ENCODE measurements around the gene MOGAT3.

Gene MOGAT3

GRCh38 chr7:101172005-101172853 is 28.6 kb downstream of the MOGAT3 start:
- peak in 1 of 2 donors; percentile 49 for DNase-seq

GRCh38 chr7:101171442-101171837 is 29.4 kb downstream of the MOGAT3 start:
- DNase-seq: no peak

GRCh38 chr7:101170617-101171441 is 30.0 kb downstream of the MOGAT3 start:
- DNase-seq: peak in 1 of 2 donors; percentile 19

GRCh38 chr7:101169838-101170551 is 30.8 kb downstream of the MOGAT3 start:
- DNase-seq: peak; percentile 78 to 85

GRCh38 chr7:101169110-101169837 is 31.6 kb downstream of the MOGAT3 start:
- no peak for DNase-seq

- no peak for DNase-seq
Observed at GRCh38 chr7:101168412-101169049, 32.3 kb downstream of the MOGAT3 start.

- DNase-seq: no peak
Observed at GRCh38 chr7:101167645-101168411, 33.0 kb downstream of the MOGAT3 start.

GRCh38 chr7:101166909-101167644 is 33.8 kb downstream of the MOGAT3 start:
- DNase-seq: no peak

GRCh38 chr7:101166648-101166908 is 34.3 kb downstream of the MOGAT3 start:
- DNase-seq: no peak

GRCh38 chr7:101165958-101166647 is 34.7 kb downstream of the MOGAT3 start:
- no peak for DNase-seq

GRCh38 chr7:101165075-101165957 is 35.5 kb downstream of the MOGAT3 start, which contains the start of gene VGF:
Gene VGF (minus strand): TSS chr7:101165569. CDS start chr7:101164843, 726 bp downstream.
- peak; percentile 93 to 95 for DNase-seq

- DNase-seq: no peak
Observed at GRCh38 chr7:101164071-101164840, 36.6 kb downstream of the MOGAT3 start.

GRCh38 chr7:101163279-101164070 is 37.4 kb downstream of the MOGAT3 start:
- peak; percentile 21 to 36 for DNase-seq

GRCh38 chr7:101162551-101163278 is 38.1 kb downstream of the MOGAT3 start:
- no peak for DNase-seq

GRCh38 chr7:101161692-101162471 is 39.0 kb downstream of the MOGAT3 start:
- DNase-seq: no peak

- no peak for DNase-seq
Observed at GRCh38 chr7:101160910-101161309, 39.9 kb downstream of the MOGAT3 start.
